Measurements from ENCODE around the gene RAB20. TPM values are rescaled to one million over a fixed set of nuclear protein-coding genes. Genes with fewer than 3 reads are reported as not detected.
"Not testable (repeated sequence)": the region's sequence is repeated elsewhere in the genome, so short reads cannot be mapped to it uniquely, and the experiment has no call there.

Gene RAB20
- total and polyA plus RNA-seq, 2 experiments from 2014 or later: 2.7 to 6.4 TPM

- Histone ChIP-seq H4K20me1 (ENCODE audit: insufficient read depth) (no peaks in the 10 kb centered on the region), H3K9ac (no peak overlapping the region), H3K27ac (no peak overlapping the region), H3K4me3 (no peak overlapping the region), H3K79me2 (ENCODE audit: insufficient read depth) (no peaks in the 10 kb centered on the region), H3K4me2 (ENCODE audit: unreplicated experiment) (no peak overlapping the region), H3K9me3 (ENCODE audit: low read depth) (no peaks in the 10 kb centered on the region), H3K36me3 (ENCODE audit: low read depth) (no peaks in the 10 kb centered on the region), H3K27me3 (replicated peaks; ENCODE audit: insufficient read depth) (no peaks in the 10 kb centered on the region), H3K9me2 (ENCODE audit: insufficient read depth) (no peaks in the 10 kb centered on the region), H2AFZ (no peak overlapping the region), H3K4me1 (ENCODE audit: insufficient read depth) (no peaks in the 10 kb centered on the region), H3F3A (ENCODE audit: insufficient read depth) (no peaks in the 10 kb centered on the region)
- TF ChIP-seq EZH2 (IDR thresholded peaks at IDR 0.05; ENCODE audit: insufficient read depth, poor library complexity, severe bottlenecking): no peak
- no peak for TF ChIP-seq EZH2phosphoT487 (IDR thresholded peaks at IDR 0.05; ENCODE audit: insufficient read depth, low read depth)
- 86 to 87% methylated on average over 11 of the region's 11 CpGs for WGBS, 2 experiments (ENCODE audit: low coverage in 1 of 2, low lambda C conversion rate in 2 of 2, missing lambda C conversion rate in 2 of 2)
- in situ Hi-C loops (cut with MboI): no loop called here
- no peak for DNase-seq
These were observed 26.0 kb downstream of the RAB20 start for GRCh38 chr13:110535526-110535925.

- Histone ChIP-seq H3K9me2 (ENCODE audit: insufficient read depth) (no peaks in the 10 kb centered on the region), H3K4me3 (no peak overlapping the region), H3K9ac (no peak overlapping the region), H3F3A (ENCODE audit: insufficient read depth) (no peaks in the 10 kb centered on the region), H3K79me2 (ENCODE audit: insufficient read depth) (no peaks in the 10 kb centered on the region), H3K4me2 (ENCODE audit: unreplicated experiment) (no peak overlapping the region), H3K36me3 (ENCODE audit: low read depth) (no peaks in the 10 kb centered on the region), H3K27ac (no peak overlapping the region), H3K27me3 (replicated peaks; ENCODE audit: insufficient read depth) (no peaks in the 10 kb centered on the region), H2AFZ (no peak overlapping the region), H4K20me1 (ENCODE audit: insufficient read depth) (no peaks in the 10 kb centered on the region), H3K4me1 (ENCODE audit: insufficient read depth) (no peaks in the 10 kb centered on the region), H3K9me3 (ENCODE audit: low read depth) (no peaks in the 10 kb centered on the region)
- TF ChIP-seq EZH2 (IDR thresholded peaks at IDR 0.05; ENCODE audit: insufficient read depth, poor library complexity, severe bottlenecking) (no peak), EZH2phosphoT487 (IDR thresholded peaks at IDR 0.05; ENCODE audit: insufficient read depth, low read depth) (no peak)
- WGBS, 2 experiments (ENCODE audit: low coverage in 1 of 2, low lambda C conversion rate in 2 of 2, missing lambda C conversion rate in 2 of 2): 74 to 81% methylated on average over 15 to 16 of the region's 16 CpGs
- in situ Hi-C loops (cut with MboI): no loop called here
- no peak for DNase-seq
These were observed 27.5 kb downstream of the RAB20 start for GRCh38 chr13:110533771-110534670.

GRCh38 chr13:110532258-110532657, 29.3 kb downstream of the RAB20 start:
- H3K4me3 ChIP-seq; H2AFZ ChIP-seq; H3K27ac ChIP-seq; H3K9me2 ChIP-seq (ENCODE audit: insufficient read depth); H3K9ac ChIP-seq; H4K20me1 ChIP-seq (ENCODE audit: insufficient read depth); in situ Hi-C loops (cut with MboI); H3K9me3 ChIP-seq (ENCODE audit: low read depth); H3K36me3 ChIP-seq (ENCODE audit: low read depth); H3K79me2 ChIP-seq (ENCODE audit: insufficient read depth); H3K27me3 ChIP-seq (replicated peaks; ENCODE audit: insufficient read depth); DNase-seq; H3K4me1 ChIP-seq (ENCODE audit: insufficient read depth); H3F3A ChIP-seq (ENCODE audit: insufficient read depth); H3K4me2 ChIP-seq (ENCODE audit: unreplicated experiment): not testable (repeated sequence)
- WGBS, 2 experiments (ENCODE audit: low coverage in 1 of 2, low lambda C conversion rate in 2 of 2, missing lambda C conversion rate in 2 of 2): 81 to 82% methylated on average over 2 of the region's 2 CpGs

GRCh38 chr13:110531671-110532083, 29.8 kb downstream of the RAB20 start:
- Histone ChIP-seq H3K9ac (no peak overlapping the region), H3K4me1 (ENCODE audit: insufficient read depth) (no peaks in the 10 kb centered on the region), H3K4me2 (ENCODE audit: unreplicated experiment) (no peak overlapping the region), H3K9me3 (ENCODE audit: low read depth) (no peaks in the 10 kb centered on the region), H3K27me3 (replicated peaks; ENCODE audit: insufficient read depth) (no peaks in the 10 kb centered on the region), H2AFZ (no peak overlapping the region), H3K36me3 (ENCODE audit: low read depth) (no peaks in the 10 kb centered on the region), H3K27ac (no peak overlapping the region), H3K79me2 (ENCODE audit: insufficient read depth) (no peaks in the 10 kb centered on the region), H3F3A (ENCODE audit: insufficient read depth) (no peaks in the 10 kb centered on the region), H4K20me1 (ENCODE audit: insufficient read depth) (no peaks in the 10 kb centered on the region), H3K4me3 (no peak overlapping the region), H3K9me2 (ENCODE audit: insufficient read depth) (no peaks in the 10 kb centered on the region)
- WGBS, 2 experiments (ENCODE audit: low coverage in 1 of 2, low lambda C conversion rate in 2 of 2, missing lambda C conversion rate in 2 of 2): 83 to 89% methylated on average over 9 of the region's 9 CpGs
- in situ Hi-C loops (cut with MboI): no loop called here
- no peak for DNase-seq
- TF ChIP-seq EZH2 (IDR thresholded peaks at IDR 0.05; ENCODE audit: insufficient read depth, poor library complexity, severe bottlenecking) (no peak), EZH2phosphoT487 (IDR thresholded peaks at IDR 0.05; ENCODE audit: insufficient read depth, low read depth) (no peak)
